GM23338 (cell line): ENCODE measurements around the gene CBX6.

Experiments
- ETS1 ChIP-seq: IDR thresholded peaks from 2 replicates; pipeline ENCODE4 v1.6.1; 2016; ENCODE audit warnings: antibody characterized with exemption
- EZH2 ChIP-seq: fragments of 200-600 bp; sonication (generic); IDR thresholded peaks from one replicate; pipeline ENCODE4 v1.8.0; 2017; ENCODE audit warnings: antibody characterized with exemption, mild to moderate bottlenecking, low read depth; ENCODE audit not compliant: unreplicated experiment
- NANOG ChIP-seq: IDR thresholded peaks from 2 replicates; pipeline ENCODE4 v1.6.1; 2016; ENCODE audit warnings: antibody characterized with exemption, borderline replicate concordance
- REST ChIP-seq: IDR thresholded peaks from one replicate; pipeline ENCODE4 v1.6.1; 2018; ENCODE audit warnings: antibody characterized with exemption; ENCODE audit not compliant: unreplicated experiment
- TF ChIP-seq, protein P1 (sequence below), 2 experiments: fragments of 200-600 bp in 1 of 2; sonication (generic) in 1 of 2; conservative IDR thresholded peaks; 2 replicates each; pipeline versions ENCODE4 v1.5.1 to v1.6.1; 2016 to 2017; ENCODE audit warnings: antibody characterized with exemption in 2 of 2, low read depth in 2 of 2, mild to moderate bottlenecking in 2 of 2, moderate library complexity in 1 of 2

- no peak for TF ChIP-seq EZH2
- TF ChIP-seq, protein P1, sequence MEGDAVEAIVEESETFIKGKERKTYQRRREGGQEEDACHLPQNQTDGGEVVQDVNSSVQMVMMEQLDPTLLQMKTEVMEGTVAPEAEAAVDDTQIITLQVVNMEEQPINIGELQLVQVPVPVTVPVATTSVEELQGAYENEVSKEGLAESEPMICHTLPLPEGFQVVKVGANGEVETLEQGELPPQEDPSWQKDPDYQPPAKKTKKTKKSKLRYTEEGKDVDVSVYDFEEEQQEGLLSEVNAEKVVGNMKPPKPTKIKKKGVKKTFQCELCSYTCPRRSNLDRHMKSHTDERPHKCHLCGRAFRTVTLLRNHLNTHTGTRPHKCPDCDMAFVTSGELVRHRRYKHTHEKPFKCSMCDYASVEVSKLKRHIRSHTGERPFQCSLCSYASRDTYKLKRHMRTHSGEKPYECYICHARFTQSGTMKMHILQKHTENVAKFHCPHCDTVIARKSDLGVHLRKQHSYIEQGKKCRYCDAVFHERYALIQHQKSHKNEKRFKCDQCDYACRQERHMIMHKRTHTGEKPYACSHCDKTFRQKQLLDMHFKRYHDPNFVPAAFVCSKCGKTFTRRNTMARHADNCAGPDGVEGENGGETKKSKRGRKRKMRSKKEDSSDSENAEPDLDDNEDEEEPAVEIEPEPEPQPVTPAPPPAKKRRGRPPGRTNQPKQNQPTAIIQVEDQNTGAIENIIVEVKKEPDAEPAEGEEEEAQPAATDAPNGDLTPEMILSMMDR (conservative IDR thresholded peaks at IDR 0.05; ENCODE audit: low read depth in 2 of 2): no peak
- TF ChIP-seq REST: no peak
- no peak for TF ChIP-seq NANOG
- TF ChIP-seq ETS1: no peak
Measured at GRCh38 chr22:38872172-38872830, at the start of gene CBX6.
